HepG2 (cell line): ENCODE data around the gene HNRNPF. TPM values are rescaled to one million over a fixed set of nuclear protein-coding genes. Genes with fewer than 3 reads are reported as not detected.

Source experiments
- CHD4 ChIP-seq: fragments of 200-600 bp; sonication (generic); IDR thresholded peaks from 2 replicates; pipeline ENCODE4 v1.7.0; 2017; ENCODE audit warnings: mild to moderate bottlenecking, low read length, borderline replicate concordance
- CREB1 ChIP-seq, 2 experiments: fragments of 450-650 bp in 1 of 2; IDR thresholded peaks; 2 replicates each; pipeline ENCODE4 v1.6.1; 2016 to 2017; ENCODE audit warnings: control low read depth in 1 of 2, mild to moderate bottlenecking in 1 of 2, missing compliant biosample characterization in 1 of 2, missing genetic modification characterization in 1 of 2
- FOXC1 ChIP-seq: sonication (generic); formaldehyde crosslinking; IDR thresholded peaks from 2 replicates; pipeline ENCODE4 v1.8.0; 2022; ENCODE audit warnings: mild to moderate bottlenecking, missing genetic modification reagents, borderline replicate concordance
- FOXK1 ChIP-seq: sonication (generic); formaldehyde crosslinking; IDR thresholded peaks from 2 replicates; pipeline ENCODE4 v1.4.0; 2020; ENCODE audit warnings: low read depth, missing genetic modification reagents, borderline replicate concordance
- IRF2 ChIP-seq: IDR thresholded peaks from 2 replicates; pipeline ENCODE4 v1.6.1; 2018; ENCODE audit warnings: missing genetic modification reagents, missing compliant biosample characterization
- ISX ChIP-seq: sonication (generic); formaldehyde crosslinking; conservative IDR thresholded peaks from 2 replicates; pipeline ENCODE4 v1.5.0; 2020; ENCODE audit warnings: missing genetic modification reagents
- KDM2A ChIP-seq: sonication (generic); formaldehyde crosslinking; IDR thresholded peaks from 2 replicates; pipeline ENCODE4 v1.4.0; 2020; ENCODE audit warnings: low read depth, missing genetic modification reagents, borderline replicate concordance
- KDM6A ChIP-seq: IDR thresholded peaks from 2 replicates; pipeline ENCODE4 v1.6.1; 2016; ENCODE audit warnings: low read depth
- MIXL1 ChIP-seq: IDR thresholded peaks from 2 replicates; pipeline ENCODE4 v1.6.1; 2016
- MYC ChIP-seq: sonication (generic); formaldehyde crosslinking; IDR thresholded peaks from 2 replicates; pipeline ENCODE4 v1.9.0; 2021; ENCODE audit warnings: missing genetic modification reagents, borderline replicate concordance
- NR3C1 ChIP-seq: sonication (generic); formaldehyde crosslinking; IDR thresholded peaks from 2 replicates; pipeline ENCODE4 v1.4.0; 2020; ENCODE audit warnings: missing genetic modification reagents
- PHF8 ChIP-seq: sonication (generic); formaldehyde crosslinking; IDR thresholded peaks from 2 replicates; pipeline ENCODE4 v1.5.0; 2020; ENCODE audit warnings: missing genetic modification reagents
- SATB2 ChIP-seq: sonication (generic); formaldehyde crosslinking; IDR thresholded peaks from 2 replicates; pipeline ENCODE4 v1.5.0; 2020; ENCODE audit warnings: missing genetic modification reagents
- ZBTB25 ChIP-seq: IDR thresholded peaks from 2 replicates; pipeline ENCODE4 v1.6.1; 2018; ENCODE audit warnings: missing genetic modification reagents
- ZFP36L1 ChIP-seq: sonication (generic); formaldehyde crosslinking; IDR thresholded peaks from 2 replicates; pipeline ENCODE4 v1.8.0; 2022; ENCODE audit warnings: mild to moderate bottlenecking, missing genetic modification reagents, moderate library complexity
- ZNF260 ChIP-seq: sonication (generic); formaldehyde crosslinking; IDR thresholded peaks from 2 replicates; pipeline ENCODE4 v1.4.0; 2020; ENCODE audit warnings: missing genetic modification reagents, low read depth, mild to moderate bottlenecking, borderline replicate concordance
- ZNF333 ChIP-seq: sonication (generic); formaldehyde crosslinking; IDR thresholded peaks from 2 replicates; pipeline ENCODE4 v1.4.0; 2020; ENCODE audit warnings: mild to moderate bottlenecking, missing genetic modification reagents, borderline replicate concordance
- ZNF503 ChIP-seq: sonication (generic); formaldehyde crosslinking; IDR thresholded peaks from 2 replicates; pipeline ENCODE4 v1.4.0; 2020; ENCODE audit warnings: missing genetic modification reagents
- ZNF552 ChIP-seq: sonication (generic); formaldehyde crosslinking; IDR thresholded peaks from 2 replicates; pipeline ENCODE4 v1.9.0; 2022; ENCODE audit warnings: missing genetic modification reagents, mild to moderate bottlenecking, borderline replicate concordance
- ZNF570 ChIP-seq: sonication (generic); formaldehyde crosslinking; IDR thresholded peaks from 2 replicates; pipeline ENCODE4 v1.4.0; 2020; ENCODE audit warnings: mild to moderate bottlenecking, missing genetic modification reagents, borderline replicate concordance
- ZNF670 ChIP-seq: sonication (generic); formaldehyde crosslinking; IDR thresholded peaks from 2 replicates; pipeline ENCODE4 v1.8.0; 2022; ENCODE audit warnings: mild to moderate bottlenecking, missing genetic modification reagents, borderline replicate concordance
- ZNF776 ChIP-seq: sonication (generic); formaldehyde crosslinking; IDR thresholded peaks from 2 replicates; pipeline ENCODE4 v1.4.0; 2020; ENCODE audit warnings: mild to moderate bottlenecking, missing genetic modification reagents
- polyA plus RNA-seq, 8 experiments: library from polyadenylated mRNA; depleted of rRNA in 3 of 8; stranded (reverse) in 7 of 8; unstranded in 1 of 8; fragments of >200 nt; fragmentation: Illumina TruSeq in 4 of 8; extraction: Trizol in 4 of 8; gene quantifications; 2 replicates each; pipeline versions ENCODE4 v1.2.1 to v1.2.3, GENCODE V29; 2011 to 2016; ENCODE audit warnings: low read depth in 4 of 8, missing spikeins in 1 of 8, mixed read lengths in 1 of 8; ENCODE audit not compliant: insufficient read depth in 1 of 8
- total RNA-seq, 5 experiments: library from RNA; depleted of rRNA; stranded (reverse); fragments of >200 nt; fragmentation: Illumina TruSeq; extraction: Trizol; gene quantifications; 2 replicates each; pipeline ENCODE4 v1.2.3, GENCODE V29; 2016; ENCODE audit warnings: low read depth in 1 of 5
- TF ChIP-seq, protein P1 (sequence below): sonication (generic); formaldehyde crosslinking; IDR thresholded peaks from 2 replicates; pipeline ENCODE4 v1.5.0; 2020; ENCODE audit warnings: missing genetic modification reagents, mild to moderate bottlenecking, borderline replicate concordance
- TF ChIP-seq, protein P2 (sequence below): sonication (generic); formaldehyde crosslinking; IDR thresholded peaks from 2 replicates; pipeline ENCODE4 v1.8.1; 2023; ENCODE audit warnings: missing genetic modification reagents, mild to moderate bottlenecking, borderline replicate concordance
- TF ChIP-seq, protein P3 (sequence below): sonication (generic); formaldehyde crosslinking; conservative IDR thresholded peaks from 2 replicates; pipeline ENCODE4 v1.5.0; 2020; ENCODE audit warnings: missing genetic modification reagents

The HNRNPF gene
- total and polyA plus RNA-seq, 2 of the 13 experiments (the other 11 are each of a cell fraction or from before 2014, with no cell fraction given), result 166 to 308 TPM

DNA sequence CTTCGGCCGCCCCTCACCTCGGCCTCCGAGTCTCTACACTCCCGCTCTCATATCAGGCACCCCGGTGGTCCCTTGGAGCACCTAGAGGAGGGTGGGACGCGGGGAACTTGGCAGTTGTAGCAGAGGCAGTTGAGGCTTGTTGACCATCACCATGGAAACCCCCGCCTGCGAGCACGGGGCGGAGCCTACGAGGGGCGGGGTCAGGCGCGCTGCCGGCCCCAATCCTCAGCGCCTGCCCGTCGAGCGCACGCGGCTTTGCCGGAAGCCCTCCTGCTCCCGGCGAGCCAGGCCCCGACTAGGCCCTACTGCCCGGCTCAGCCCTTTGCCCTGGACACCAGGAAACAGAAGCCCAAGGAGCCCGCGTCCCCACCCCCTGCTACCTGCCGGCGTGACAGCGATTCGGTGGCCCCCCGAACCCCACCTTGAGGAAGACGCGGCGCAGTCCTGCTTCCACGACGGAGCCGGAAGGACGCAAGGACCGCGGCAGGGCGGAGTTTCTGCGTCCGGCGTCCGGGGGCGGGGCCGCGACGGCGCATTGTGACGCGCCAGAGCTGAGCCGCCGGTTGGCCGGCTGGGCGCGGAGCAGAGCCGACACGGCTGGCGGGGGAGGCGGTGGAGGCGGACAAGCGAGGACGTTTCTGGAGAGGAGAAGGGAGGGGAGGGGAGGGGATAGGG, at the start of gene HNRNPF (continued):
- TF ChIP-seq FOXC1 (peak; percentile 50; the same call in 1 of the 2 replicates), ZFP36L1 (peak; percentile 80; the same call in 1 of the 2 replicates), SATB2 (peak; percentile 94), MYC (CRISPR knock-in tag) (peak; percentile 98), PHF8 (peak; percentile 93), CREB1 (IDR thresholded peaks at IDR 0.05) (peak; percentile 84), CREB1 (CRISPR knock-in tag; IDR thresholded peaks at IDR 0.05) (peak; percentile 74; the same call in 1 of the 2 replicates), ZNF776 (CRISPR knock-in tag) (no peak; the same call in 1 of the 2 replicates), IRF2 (peak; percentile 27; the same call in 1 of the 2 replicates), ZNF670 (CRISPR knock-in tag) (no peak; the same call in 1 of the 2 replicates), CHD4 (no peak), NR3C1 (no peak; the same call in 1 of the 2 replicates), ZNF552 (CRISPR knock-in tag) (peak; percentile 76), ZNF260 (CRISPR knock-in tag) (0 out of 2 replicates have a peak, but pooled peaks have one; percentile 45), ZBTB25 (CRISPR knock-in tag) (0 out of 2 replicates have a peak, but pooled peaks have one; percentile 33), ISX (CRISPR knock-in tag) (no peak), ZNF333 (CRISPR knock-in tag) (no peak), KDM2A (CRISPR knock-in tag) (peak; percentile 76), KDM6A (CRISPR knock-in tag) (no peak), MIXL1 (CRISPR knock-in tag) (no peak), ZNF503 (CRISPR knock-in tag) (peak; percentile 88), FOXK1 (CRISPR knock-in tag) (0 out of 2 replicates have a peak, but pooled peaks have one; percentile 17), ZNF570 (CRISPR knock-in tag) (no peak)
- TF ChIP-seq, protein P1, sequence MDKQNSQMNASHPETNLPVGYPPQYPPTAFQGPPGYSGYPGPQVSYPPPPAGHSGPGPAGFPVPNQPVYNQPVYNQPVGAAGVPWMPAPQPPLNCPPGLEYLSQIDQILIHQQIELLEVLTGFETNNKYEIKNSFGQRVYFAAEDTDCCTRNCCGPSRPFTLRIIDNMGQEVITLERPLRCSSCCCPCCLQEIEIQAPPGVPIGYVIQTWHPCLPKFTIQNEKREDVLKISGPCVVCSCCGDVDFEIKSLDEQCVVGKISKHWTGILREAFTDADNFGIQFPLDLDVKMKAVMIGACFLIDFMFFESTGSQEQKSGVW (CRISPR knock-in tag), result no peak
- TF ChIP-seq, protein P2, sequence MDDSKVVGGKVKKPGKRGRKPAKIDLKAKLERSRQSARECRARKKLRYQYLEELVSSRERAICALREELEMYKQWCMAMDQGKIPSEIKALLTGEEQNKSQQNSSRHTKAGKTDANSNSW (CRISPR knock-in tag), result no peak; the same call in 1 of the 2 replicates
- TF ChIP-seq, protein P3, sequence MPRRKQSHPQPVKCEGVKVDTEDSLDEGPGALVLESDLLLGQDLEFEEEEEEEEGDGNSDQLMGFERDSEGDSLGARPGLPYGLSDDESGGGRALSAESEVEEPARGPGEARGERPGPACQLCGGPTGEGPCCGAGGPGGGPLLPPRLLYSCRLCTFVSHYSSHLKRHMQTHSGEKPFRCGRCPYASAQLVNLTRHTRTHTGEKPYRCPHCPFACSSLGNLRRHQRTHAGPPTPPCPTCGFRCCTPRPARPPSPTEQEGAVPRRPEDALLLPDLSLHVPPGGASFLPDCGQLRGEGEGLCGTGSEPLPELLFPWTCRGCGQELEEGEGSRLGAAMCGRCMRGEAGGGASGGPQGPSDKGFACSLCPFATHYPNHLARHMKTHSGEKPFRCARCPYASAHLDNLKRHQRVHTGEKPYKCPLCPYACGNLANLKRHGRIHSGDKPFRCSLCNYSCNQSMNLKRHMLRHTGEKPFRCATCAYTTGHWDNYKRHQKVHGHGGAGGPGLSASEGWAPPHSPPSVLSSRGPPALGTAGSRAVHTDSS (CRISPR knock-in tag), result no peak
